ENCODE results near the gene SLC25A45.
"Not testable (repeated sequence)": the region's sequence is repeated elsewhere in the genome, so short reads cannot be mapped to it uniquely, and the experiment has no call there.

SLC25A45 gene

DNA sequence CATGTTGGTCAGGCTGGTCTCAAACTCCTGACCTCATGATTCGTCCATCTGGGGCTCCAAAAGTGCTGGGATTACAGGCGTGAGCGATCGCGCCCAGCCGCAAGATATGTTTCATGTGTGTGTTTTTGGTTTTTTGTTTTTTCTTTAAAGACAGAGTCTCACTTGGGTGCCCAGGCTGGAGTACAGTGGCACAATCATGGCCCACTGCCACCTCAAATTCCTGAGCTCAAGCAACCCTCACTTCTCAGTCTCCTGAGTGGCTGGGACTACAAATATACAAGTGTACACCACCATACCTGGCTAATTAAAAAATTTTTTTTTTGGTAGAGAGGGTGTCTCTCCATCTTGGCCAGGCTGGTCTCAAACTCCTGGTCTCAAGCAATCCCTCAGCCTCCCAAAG, 19.5 kb downstream of the SLC25A45 start:
- no peak for DNase-seq (ENCODE audit: low read depth)

DNA sequence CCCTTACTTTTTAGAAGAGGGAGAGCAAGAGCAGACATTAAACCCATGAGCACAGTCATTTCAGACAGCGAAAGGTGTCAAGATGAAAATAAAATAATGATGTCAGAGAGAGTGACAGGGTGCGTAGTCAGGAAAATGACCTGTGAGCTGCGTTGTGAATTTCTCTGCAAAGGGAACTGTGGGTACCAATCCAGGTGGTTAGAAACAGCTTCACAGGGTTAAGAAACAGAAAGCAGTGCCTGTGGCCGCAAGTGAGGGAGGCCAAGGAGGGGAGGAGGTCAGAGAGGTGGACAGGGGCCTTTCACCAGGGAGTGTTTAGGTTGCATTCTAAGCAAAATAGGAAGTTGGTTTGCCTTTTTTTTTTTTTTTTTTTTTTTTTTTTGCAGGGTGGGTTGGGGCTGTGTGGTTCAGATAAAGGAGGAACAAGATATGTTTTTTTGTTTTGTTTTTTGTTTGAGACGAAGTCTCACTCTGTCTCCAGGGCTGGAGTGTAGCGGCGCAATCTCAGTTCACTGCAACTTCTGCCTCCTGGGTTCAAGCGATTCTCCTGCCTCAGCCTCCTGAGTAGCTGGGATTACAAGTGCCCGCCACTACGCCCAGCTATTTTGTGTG, 20.0 kb downstream of the SLC25A45 start:
- no peak for DNase-seq (ENCODE audit: low read depth)

DNA sequence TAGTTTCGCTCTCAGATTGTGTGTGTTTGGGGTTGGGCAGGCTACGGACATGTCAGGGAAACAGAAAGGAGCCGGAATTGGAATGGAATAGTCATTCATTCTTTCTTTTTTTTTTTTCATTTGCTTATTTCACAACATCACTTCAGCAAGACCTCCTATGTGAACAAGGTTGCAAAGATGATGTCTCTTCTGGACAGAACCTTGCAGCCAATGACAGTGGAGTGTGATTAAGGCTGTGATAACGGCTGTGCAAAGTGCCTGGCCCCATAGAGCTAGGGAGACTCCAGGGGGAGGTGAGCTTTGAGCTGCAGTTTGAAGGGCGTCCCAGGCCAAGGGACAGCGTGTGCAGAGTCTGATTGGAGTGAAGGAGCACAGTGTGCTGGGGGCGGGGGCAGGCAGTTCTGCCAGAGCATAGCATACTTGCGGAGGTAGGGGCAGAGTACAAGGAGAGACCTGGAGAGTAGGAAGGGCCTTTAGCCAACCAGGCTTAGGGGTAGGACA, 24.5 kb downstream of the SLC25A45 start:
- DNase-seq (ENCODE audit: low read depth): no peak

DNA sequence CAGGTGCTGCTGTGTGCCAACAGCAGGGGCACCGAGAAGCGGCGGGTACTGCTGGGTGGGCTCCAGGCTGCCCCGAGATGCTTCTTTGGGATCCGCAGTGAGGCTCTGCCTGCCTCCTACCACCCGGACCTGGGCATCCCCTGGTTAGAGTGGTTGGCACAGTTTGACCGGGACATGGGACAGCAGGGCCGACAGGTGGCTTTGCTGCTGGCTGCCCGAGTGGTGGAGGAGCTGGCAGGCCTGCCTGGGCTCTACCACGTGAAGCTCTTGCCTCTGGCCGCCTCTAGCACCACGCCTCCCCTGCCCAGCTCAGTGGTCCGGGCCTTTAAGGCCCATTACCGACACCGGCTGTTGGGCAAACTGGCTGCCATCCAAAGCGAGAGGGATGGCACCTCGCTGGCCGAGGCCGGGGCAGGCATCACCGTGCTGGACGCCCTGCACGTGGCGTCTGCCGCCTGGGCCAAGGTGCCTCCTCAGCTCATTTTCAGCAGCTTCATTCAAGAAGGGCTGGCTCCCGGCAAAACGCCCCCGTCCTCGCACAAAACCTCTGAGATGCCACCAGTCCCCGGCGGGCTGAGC, 26.0 kb downstream of the SLC25A45 start:
- DNase-seq (ENCODE audit: low read depth): no peak

DNA sequence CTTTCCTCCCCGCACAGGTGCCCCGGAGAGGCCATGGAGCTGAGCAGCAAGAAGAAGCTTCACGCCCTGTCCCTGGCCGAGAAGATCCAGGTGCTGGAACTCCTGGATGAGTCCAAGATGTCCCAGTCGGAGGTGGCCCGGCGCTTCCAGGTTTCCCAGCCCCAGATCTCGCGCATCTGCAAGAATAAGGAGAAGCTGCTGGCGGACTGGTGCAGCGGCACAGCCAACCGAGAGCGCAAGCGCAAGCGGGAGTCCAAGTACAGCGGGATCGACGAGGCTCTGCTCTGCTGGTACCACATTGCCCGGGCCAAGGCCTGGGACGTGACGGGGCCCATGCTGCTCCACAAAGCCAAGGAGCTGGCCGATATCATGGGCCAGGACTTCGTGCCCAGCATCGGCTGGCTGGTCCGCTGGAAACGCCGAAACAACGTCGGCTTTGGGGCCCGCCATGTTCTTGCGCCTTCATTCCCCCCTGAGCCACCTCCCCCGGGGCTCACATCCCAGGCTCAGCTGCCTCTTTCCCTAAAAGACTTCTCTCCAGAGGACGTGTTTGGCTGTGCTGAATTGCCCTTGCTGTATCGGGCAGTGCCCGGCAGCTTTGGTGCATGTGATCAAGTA, 26.6 kb downstream of the SLC25A45 start:
- no peak for DNase-seq (ENCODE audit: low read depth)

DNA sequence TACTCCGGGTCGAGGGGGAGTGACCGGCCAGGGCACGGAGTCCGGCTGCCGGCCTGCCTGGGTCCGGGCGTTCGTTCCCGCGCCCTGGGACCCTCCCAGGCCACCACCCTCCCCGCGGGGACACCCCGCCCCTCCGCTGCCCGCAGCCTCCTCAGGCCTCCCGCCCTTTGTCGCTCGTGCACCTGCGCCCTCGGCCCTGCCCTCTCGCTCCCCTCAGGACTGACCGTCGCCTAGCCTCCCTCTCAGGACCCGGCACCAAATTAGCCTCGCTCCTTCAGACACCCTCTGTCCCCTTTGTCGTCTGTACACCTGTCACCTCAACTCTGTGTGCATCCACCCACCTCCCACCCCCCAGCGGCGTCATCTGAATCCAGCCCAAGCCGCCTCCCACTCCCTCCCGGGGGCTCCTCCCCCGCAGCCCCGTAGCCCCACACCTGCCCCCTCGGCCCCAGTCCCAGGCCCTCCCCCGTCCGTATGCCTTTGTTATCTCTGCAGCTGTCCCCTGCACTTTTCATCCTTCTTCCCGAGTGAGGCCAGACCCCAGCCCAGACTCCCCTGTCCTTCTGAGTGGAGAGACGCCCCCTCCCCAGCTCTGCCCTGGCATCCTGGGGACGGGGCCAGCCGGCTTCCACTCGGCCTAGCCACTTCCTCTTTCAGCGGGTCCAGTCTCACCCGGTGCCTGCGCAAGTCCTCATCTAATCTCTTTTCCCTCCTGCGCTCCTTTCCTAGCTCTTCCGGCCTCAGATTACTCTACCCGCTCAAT, 27.3 kb downstream of the SLC25A45 start:
- DNase-seq (ENCODE audit: low read depth): no peak

DNA sequence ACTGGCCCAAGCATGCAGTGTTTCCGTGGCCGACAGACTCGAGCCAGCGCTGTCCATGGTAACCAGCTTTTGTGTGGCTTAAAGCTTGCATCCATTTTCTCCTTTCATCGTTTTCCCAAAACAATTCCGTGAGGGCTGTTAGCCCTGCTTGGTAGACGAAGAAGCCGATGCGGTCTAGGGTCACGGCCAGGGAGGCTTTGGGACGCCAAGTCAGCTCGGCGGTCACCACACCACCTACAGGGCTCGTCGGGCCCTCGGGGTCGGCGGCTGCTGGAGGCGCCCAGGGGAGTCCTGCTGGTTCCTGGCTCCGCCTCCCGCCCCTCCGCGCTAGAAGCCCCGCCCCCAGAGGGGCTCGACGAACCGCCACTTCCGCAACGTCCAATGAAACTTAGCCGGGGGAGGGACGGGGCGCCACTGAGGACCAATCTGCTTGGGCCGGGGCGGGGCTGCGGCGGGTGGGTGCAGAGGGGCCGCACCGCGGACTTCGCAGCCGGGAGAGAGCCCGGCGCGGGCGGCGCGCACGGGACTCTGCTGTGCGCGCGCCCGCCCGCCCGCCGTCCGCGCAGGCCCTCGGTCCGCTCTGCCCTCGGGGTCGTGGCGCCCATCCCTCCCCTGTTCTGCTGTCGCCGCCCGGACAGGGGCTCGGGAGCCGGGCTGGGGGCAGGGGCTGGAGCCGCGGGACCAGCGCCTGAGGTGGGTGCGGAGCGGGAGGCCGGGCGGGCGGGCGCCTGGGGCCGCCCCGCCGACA, 28.0 kb downstream of the SLC25A45 start, which contains the start of gene TIGD3:
TSS of gene TIGD3 (plus strand) at position 487 of the 748 bp plus-strand sequence. CDS start 1,058 bp downstream, outside the sequence.
- peak; percentile 88 for DNase-seq (ENCODE audit: low read depth)

DNA sequence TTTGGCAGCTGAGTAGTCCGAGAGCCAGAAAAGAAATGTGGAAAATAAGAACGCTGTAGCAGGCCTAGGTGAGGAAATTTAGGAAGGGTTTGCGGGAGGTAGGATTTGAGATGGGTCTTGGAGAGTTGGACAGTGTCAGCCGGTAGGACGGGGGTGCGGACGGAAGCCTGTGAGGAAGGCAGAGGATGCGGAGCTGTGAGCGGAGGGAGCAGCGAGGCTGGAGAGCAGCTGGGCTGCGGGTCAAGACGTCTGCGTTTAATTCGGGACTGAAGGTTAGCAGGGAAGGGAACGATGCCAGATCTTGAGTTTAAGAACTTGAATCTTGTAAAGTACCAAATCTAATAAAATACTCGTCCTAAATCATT, 28.6 kb downstream of the SLC25A45 start:
- DNase-seq (ENCODE audit: low read depth): no peak

DNA sequence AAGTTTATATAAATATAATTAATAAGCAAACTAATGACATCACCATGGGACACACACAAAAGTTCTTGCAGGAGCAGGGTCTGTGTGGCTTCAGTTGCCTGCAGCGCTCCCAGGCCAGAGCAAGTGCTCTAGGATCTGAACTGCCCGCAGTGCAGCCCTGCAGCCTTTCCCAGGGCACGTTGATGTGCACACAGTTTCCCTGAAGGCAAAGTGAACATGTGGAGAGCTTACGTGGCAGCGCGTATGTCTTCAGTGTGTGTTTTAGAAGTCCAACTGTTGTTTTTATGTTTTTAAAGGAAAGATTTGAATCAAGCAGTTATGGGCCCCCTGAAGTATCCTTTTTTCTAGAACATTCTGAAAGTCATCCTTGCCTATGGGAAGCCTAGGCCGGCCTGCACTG, 29.1 kb downstream of the SLC25A45 start:
- no peak for DNase-seq (ENCODE audit: low read depth)

DNA sequence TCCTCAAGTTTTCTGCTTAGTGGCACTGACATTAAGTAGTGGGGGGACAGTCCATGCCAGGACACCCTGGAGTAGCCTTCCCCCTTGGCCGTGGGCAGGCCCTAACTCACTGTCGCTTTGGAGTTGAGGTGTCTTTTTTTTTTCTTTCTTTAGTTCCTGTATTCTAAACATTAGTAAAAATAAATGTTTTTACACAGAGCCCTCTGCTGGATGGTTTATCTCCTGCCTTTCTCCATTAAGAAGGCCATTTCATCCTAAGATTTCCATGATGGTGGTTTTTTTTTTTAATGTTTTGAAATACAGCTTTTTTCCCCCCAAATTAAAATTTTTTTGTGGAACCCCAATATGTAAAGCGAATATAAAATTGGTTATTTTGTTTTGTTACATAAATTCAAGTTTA, 29.7 kb downstream of the SLC25A45 start:
- no peak for DNase-seq (ENCODE audit: low read depth)

DNA sequence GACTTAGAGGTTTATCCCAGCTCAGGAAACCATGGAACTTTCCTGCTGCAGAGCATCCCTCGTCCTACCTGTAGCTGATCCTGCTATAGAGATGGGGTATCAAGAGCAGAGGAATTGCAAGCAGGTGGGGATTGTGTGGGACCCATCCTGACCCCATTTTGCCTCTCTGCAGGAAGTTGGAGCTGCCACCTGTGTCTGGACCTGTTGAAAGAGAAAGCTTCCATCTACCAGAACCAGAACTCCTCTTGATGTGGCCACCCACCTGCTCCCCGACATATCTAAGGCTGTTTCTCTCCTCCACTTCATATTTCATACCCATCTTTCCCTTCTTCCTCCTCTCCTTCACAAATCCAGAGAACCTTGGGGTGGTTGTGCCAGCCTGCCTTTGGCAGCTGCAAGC, 30.9 kb downstream of the SLC25A45 start:
- no peak for DNase-seq (ENCODE audit: low read depth)

DNA sequence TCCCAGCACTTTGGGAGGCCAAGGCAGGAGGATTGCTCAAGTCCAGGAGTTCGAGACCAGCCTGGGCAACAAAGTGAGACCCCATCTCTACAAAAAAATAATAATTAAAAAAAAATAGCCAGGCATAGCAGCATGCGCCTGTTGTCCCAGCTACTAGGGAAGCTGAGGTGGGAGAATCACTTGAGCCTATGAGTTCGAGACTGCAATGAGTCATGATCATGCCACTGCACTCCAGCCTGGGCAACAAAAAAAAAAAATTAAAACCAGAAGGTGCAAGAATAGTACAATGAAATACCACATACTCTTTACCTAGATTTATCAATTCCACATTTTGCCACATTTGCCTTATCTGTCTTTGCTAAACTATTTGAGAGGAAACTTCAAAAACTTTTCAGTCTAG, 40.6 kb downstream of the SLC25A45 start:
- DNase-seq (ENCODE audit: low read depth): no peak

DNA sequence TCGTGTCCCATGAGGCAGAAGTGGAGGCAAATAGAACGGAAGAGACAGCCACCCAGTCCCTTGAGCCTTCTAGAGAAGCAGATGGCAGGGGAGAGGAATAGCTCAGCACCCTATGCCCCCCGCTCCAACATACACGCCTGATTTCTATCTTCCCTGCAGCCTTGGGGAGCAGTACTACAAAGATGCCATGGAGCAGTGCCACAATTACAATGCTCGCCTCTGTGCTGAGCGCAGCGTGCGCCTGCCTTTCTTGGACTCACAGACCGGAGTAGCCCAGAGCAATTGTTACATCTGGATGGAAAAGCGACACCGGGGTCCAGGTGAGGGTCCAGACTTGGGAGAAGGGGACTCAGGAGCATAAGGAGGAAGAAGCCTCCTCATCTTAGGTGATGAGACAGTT, 42.2 kb downstream of the SLC25A45 start:
- DNase-seq (ENCODE audit: low read depth): no peak

DNA sequence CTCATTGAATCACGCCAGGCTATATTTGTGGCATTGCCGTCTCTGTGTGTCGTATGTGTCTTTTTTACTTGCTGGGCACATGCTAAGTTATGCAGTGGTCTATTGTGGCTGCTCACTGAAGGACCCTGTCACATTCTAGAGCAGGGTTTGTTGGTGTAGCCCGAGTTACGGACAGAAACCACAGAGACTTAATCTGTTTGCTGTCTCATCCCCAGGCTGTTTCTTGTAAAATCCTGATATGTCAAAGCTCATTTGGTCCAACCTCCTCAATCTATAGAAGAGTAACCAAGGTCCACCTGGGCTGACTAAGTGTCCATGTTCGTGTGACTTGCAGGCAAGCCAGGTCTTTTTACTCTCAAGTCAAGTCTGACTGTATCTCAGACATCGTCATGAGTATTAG, 43.8 kb downstream of the SLC25A45 start:
- DNase-seq (ENCODE audit: low read depth): no peak

DNA sequence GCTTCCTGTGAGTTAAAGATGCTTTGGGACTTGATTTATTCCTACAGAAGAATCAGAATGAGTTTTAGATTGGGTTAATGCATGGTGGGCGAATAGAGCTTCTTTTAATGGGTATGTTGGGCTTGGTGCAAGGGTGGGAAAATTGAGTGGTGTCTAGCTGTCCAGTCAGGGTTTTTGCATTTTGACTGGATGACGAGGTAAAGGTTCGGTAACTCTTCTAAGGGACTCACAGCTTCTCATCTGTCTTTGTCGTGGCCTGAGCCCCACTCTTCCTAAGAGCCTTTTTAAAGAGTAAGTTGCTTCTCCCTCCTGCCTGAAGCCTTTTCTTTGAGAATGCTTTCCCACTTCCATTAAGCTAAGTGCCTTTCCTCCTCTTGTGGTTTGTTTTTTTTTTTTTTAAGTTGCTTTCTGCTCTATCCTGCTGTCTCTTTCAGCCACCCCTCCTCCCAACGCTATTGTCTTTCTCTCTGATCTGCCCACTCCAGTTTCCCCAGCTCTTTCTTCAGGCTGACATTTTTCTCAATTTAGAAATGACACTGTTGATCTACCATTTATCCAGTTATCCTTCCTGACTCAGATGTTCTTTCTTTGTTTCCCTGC, 47.6 kb downstream of the SLC25A45 start:
- no peak for DNase-seq (ENCODE audit: low read depth)

DNA sequence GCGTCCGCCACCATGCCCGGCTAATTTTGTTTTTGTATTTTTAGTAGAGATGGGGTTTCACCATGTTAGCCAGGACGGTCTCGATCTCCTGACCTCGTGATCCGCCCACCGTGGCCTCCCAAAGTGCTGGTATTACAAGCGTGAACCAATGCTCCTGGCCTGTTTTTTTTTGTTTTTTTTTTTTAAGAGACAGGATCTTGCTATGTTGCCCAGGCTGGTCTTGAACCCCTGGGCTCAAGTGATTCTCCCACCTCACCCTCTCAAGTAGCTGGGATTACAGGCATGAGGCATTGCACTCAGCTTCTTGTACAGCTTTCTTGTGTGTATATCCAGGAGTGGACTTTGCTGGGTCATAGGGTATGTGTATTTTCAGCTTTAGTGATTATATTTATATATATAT, 49.9 kb downstream of the SLC25A45 start:
- not testable (repeated sequence) for DNase-seq (ENCODE audit: low read depth)

DNA sequence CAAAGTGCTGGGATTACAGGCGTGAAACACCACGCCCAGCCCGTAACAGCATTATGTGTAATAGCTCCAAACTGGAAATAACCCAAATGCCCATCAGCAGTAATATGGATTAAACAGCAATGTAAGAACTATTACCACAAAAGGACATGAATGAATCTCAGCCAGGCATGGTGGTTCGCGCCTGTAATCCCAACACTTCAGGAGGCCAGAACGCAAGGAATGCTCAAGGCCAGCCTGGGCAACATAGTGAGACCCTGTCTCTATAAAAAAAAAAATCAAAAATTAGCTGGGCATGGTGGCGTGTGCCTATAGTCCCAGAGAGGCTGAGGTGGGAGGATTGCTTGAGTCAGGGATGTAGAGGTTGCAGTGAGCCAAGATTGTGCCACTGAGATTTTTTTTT, 51.9 kb downstream of the SLC25A45 start:
- no peak for DNase-seq (ENCODE audit: low read depth)

DNA sequence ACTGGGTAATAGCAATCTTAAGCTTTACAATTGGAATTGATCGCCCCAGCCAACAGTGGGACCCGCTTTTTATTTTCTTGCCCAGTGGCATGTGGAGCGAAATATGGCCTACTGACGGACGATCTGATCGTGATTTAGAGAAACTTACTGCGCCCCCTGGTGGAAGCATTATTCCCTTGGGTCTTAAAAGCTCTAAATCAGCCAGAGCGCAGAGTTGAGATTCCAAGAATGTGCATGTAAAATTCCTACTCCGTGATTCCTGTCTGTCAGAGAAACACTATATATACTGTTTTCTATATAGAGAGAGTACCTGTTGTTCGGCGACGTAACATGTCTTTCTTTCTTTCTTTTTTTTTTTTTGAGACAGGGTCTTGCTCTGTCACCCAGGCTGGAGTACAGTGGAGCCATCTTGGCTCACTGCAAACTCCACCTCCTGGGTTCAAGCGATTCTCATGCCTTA, 52.5 kb downstream of the SLC25A45 start:
- DNase-seq (ENCODE audit: low read depth): peak; percentile 92

DNA sequence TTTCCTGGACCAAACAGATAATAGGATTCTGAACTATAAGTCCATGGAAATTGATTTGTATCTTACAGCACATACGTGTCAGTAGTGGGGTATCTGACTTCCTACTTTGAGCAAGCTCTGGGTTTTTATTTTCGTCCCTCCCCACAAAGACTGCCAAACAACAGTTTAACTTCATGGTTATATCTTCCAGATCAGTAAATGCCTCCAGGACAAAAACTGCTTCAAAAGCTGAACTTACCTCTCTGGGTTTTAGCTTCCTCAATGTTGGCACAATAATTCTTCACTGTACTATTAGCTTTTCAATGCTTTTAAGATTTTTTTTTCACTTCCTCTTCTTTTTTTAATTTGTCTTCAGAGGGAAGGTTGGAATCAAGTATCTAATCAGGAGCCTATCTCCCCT, 53.0 kb downstream of the SLC25A45 start:
- no peak for DNase-seq (ENCODE audit: low read depth)

DNA sequence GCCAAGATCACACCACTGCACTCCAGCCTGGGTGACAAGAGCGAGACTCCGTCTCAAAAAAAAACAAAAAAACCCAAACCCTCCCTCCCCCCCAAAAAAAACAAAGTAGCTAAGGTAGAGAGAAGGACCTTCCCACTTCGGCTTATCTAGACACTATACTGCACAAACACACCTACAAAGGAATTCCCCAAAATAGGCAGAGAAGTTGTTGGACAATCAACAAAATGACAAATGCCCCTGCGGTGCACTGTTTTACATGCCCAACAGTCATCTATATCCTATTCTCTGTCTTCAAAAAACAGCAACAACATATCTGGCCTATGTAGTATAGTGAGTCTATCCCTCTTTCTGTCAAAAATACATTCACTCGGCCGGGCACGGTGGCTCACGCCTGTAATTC, 55.4 kb downstream of the SLC25A45 start:
- DNase-seq (ENCODE audit: low read depth): no peak

DNA sequence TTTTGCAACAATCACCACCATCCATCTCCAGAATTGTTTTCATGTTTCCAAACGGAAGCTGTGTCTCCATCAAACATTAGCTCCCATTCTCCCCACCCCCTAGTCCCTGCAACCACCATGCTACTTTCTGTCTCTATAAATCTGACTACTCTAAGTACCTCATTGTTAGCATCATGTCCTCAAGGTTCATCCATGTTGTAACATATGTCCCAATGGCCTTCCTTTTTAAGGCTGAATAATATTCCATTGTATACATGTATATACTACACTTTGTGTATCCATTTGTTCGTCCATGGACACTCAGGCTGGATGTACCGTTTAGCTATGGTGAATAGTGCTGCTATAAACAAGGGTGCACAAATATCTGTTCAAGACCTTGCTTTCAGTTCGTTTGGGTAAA, 57.0 kb downstream of the SLC25A45 start:
- DNase-seq (ENCODE audit: low read depth): no peak
